Non-pigmented ciliary epithelial cell (primary cell): Measurements from ENCODE around the gene UBE2F.
"Not testable (repeated sequence)": the region's sequence is repeated elsewhere in the genome, so short reads cannot be mapped to it uniquely, and the experiment has no call there.

Experiments
- DNase-seq: peaks from one replicate; pipeline ENCODE4 v3.0.0-alpha.2; 2010; ENCODE audit warnings: low read depth

The UBE2F gene

GRCh38 chr2:238053191-238053776 lies 86.5 kb downstream of the UBE2F start:
- no peak for DNase-seq

- DNase-seq: no peak
Observed at GRCh38 chr2:238055841-238056240, 89.0 kb downstream of the UBE2F start.

- not testable (repeated sequence) for DNase-seq
Observed at GRCh38 chr2:238057696-238058575, 91.1 kb downstream of the UBE2F start.

- no peak for DNase-seq
Observed at GRCh38 chr2:238059505-238059904, 92.7 kb downstream of the UBE2F start.

- no peak for DNase-seq
Observed at GRCh38 chr2:238060096-238060541, 93.3 kb downstream of the UBE2F start.

GRCh38 chr2:238060542-238061314 lies 93.9 kb downstream of the UBE2F start, which contains the start of gene SCLY:
TSS of gene SCLY (plus strand) at chr2:238061001. CDS start at chr2:238061055, 54 bp downstream.
- DNase-seq: peak; percentile 78

GRCh38 chr2:238061315-238062202 lies 94.7 kb downstream of the UBE2F start:
- DNase-seq: no peak

- no peak for DNase-seq
Observed at GRCh38 chr2:238063414-238064189, 96.8 kb downstream of the UBE2F start.

- DNase-seq: no peak
Observed at GRCh38 chr2:238064376-238064775, 97.6 kb downstream of the UBE2F start.

GRCh38 chr2:238065071-238065846 lies 98.4 kb downstream of the UBE2F start:
- no peak for DNase-seq

GRCh38 chr2:238066218-238066617 lies 99.4 kb downstream of the UBE2F start:
- no peak for DNase-seq

- DNase-seq: not testable (repeated sequence)
Observed at GRCh38 chr2:238066718-238067117, 99.9 kb downstream of the UBE2F start.

GRCh38 chr2:238067939-238068338 lies 101.1 kb downstream of the UBE2F start:
- DNase-seq: no peak

- no peak for DNase-seq
Observed at GRCh38 chr2:238069021-238069709, 102.4 kb downstream of the UBE2F start.

- DNase-seq: no peak
Observed at GRCh38 chr2:238069877-238070276, 103.1 kb downstream of the UBE2F start.

GRCh38 chr2:238075397-238075796 lies 108.6 kb downstream of the UBE2F start:
- DNase-seq: no peak

- no peak for DNase-seq
Observed at GRCh38 chr2:238077292-238077691, 110.5 kb downstream of the UBE2F start.

- DNase-seq: no peak
Observed at GRCh38 chr2:238079874-238080327, 113.1 kb downstream of the UBE2F start.

- DNase-seq: no peak
Observed at GRCh38 chr2:238080518-238080917, 113.7 kb downstream of the UBE2F start.
